ENCODE measurements around the gene ARHGAP32.

ARHGAP32 gene

DNA sequence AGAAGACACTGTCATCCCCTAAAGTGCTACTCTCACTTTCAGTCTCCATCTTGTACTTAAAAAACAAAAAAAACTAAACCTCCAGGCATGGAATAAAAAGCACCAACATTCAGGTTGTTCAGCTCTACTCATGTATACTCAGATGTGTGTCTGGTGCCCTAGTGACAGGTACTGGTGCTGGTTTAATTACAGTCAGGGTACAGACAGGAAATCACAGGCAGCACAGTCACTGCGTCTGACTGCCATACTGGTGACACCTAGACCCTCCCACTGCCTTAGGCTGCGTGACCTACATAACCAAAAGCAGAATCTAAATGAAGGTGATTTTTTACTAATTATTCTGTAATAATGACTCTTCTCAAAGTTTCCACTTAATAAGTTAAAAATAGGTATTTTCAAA is at the start of gene ARHGAP32:
ARHGAP32 (minus strand) TSS at position 176 of the 400 bp plus-strand sequence; CDS start at position 49, 127 bp downstream.
- in situ Hi-C loops (cut with HindIII; ENCODE audit: low sequenced_read_pairs) = no loop called here
- DNase-seq (ENCODE audit: low read depth) = no peak
- no peak within 1 kb of the TSS for H3K4me3 ChIP-seq (ENCODE audit: low read depth, low read length)
- TF ChIP-seq, protein P1, sequence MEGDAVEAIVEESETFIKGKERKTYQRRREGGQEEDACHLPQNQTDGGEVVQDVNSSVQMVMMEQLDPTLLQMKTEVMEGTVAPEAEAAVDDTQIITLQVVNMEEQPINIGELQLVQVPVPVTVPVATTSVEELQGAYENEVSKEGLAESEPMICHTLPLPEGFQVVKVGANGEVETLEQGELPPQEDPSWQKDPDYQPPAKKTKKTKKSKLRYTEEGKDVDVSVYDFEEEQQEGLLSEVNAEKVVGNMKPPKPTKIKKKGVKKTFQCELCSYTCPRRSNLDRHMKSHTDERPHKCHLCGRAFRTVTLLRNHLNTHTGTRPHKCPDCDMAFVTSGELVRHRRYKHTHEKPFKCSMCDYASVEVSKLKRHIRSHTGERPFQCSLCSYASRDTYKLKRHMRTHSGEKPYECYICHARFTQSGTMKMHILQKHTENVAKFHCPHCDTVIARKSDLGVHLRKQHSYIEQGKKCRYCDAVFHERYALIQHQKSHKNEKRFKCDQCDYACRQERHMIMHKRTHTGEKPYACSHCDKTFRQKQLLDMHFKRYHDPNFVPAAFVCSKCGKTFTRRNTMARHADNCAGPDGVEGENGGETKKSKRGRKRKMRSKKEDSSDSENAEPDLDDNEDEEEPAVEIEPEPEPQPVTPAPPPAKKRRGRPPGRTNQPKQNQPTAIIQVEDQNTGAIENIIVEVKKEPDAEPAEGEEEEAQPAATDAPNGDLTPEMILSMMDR (IDR thresholded peaks at IDR 0.05; ENCODE audit: low read depth, low read length, missing control alignments) = no peak

- DNase-seq (ENCODE audit: low read depth) = no peak
- in situ Hi-C loops (cut with HindIII; ENCODE audit: low sequenced_read_pairs) = no loop called here
- TF ChIP-seq, protein P1 (IDR thresholded peaks at IDR 0.05; ENCODE audit: low read depth, low read length, missing control alignments) = no peak
- H3K4me3 ChIP-seq (ENCODE audit: low read depth, low read length) = no peak overlapping the region
These were observed 47.1 kb upstream of the ARHGAP32 start for GRCh38 chr11:129239207-129239606.

DNA sequence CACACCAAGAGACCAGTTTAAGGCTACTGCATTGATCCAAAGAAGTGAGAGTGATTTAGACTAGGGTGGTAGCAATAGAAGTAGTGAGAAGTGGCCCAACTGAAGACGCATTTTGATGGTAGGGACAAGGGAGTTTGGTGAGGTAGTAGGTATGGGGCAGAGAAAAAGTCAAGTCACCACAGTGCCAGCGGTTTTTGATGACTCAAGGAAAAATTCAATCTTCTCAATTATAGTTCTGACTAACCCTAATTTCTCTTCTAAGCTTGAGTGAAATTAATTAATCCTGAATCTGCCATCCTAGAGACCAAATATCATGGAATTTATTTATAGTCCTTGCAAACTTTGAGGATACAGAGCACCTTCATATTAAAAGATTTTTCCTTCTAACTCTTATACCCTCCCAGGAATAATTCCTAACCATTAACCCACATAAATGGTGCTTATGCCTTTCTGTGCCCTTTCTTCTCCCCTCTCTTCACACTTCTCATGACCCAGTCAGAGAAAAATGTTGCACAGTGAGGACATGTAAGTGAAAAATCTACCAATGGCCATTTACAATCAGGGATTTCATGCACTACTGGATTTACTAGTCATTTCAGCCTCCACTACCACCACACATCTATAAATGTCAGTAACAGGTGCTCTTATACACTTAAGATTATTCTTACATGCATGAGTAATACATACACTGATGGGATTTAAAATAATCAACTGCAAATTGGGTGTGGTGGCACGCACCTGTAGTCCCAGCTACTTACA is 45.9 kb upstream of the ARHGAP32 start:
- TF ChIP-seq, protein P1 (IDR thresholded peaks at IDR 0.05; ENCODE audit: low read depth, low read length, missing control alignments) = no peak
- in situ Hi-C loops (cut with HindIII; ENCODE audit: low sequenced_read_pairs) = no loop called here

DNA sequence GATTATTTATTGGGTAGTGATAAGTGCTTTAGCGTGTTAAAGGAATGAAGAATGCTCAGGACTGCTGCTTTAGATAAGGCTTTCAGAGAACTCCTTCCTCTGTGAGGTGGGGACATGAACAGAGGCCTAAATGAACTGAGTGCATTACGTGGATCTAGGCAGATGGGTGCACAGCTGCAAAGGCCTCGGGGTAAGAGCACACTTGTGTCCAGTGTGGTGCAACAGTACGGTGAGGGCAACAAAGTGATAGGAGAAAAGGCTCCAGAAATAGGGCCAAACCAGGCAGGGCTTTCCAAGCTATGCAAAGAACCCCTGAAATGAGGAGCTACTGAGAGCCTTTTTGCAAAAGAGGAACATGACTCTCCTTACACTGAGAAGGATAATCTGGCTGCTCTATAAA is 45.3 kb upstream of the ARHGAP32 start:
- no peak for DNase-seq (ENCODE audit: low read depth)
- H3K4me3 ChIP-seq (ENCODE audit: low read depth, low read length) = no peak overlapping the region
- TF ChIP-seq, protein P1 (IDR thresholded peaks at IDR 0.05; ENCODE audit: low read depth, low read length, missing control alignments) = no peak
- in situ Hi-C loops (cut with HindIII; ENCODE audit: low sequenced_read_pairs) = no loop called here

More for the DNA sequence above, 45.9 kb upstream of the ARHGAP32 start:
- DNase-seq (ENCODE audit: low read depth) = no peak
- H3K4me3 ChIP-seq (ENCODE audit: low read depth, low read length) = no peak overlapping the region

GRCh38 chr11:129236850-129237249 is 44.7 kb upstream of the ARHGAP32 start:
- no peak overlapping the region for H3K4me3 ChIP-seq (ENCODE audit: low read depth, low read length)
- TF ChIP-seq, protein P1 (IDR thresholded peaks at IDR 0.05; ENCODE audit: low read depth, low read length, missing control alignments) = no peak
- in situ Hi-C loops (cut with HindIII; ENCODE audit: low sequenced_read_pairs) = no loop called here
- DNase-seq (ENCODE audit: low read depth) = no peak

DNA sequence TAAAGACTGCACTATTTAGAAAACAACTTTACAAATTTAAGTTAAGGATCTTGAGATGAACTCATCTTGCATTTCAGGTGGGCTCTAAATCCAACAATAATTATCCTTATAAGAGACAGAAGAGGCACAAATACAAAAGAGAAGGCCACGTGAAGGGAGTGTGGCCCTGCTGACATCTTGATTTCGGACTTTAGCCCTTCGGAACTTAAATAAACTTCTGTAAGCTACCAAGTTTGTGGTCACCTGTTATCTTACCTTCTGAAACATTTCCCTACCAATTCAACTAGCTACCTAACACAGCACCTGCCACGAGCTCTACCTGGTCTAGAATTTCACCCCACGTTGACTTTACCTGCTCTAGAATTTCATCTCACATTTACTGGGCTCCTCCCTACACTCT is 42.9 kb upstream of the ARHGAP32 start:
- TF ChIP-seq, protein P1 (IDR thresholded peaks at IDR 0.05; ENCODE audit: low read depth, low read length, missing control alignments) = no peak
- in situ Hi-C loops (cut with HindIII; ENCODE audit: low sequenced_read_pairs) = no loop called here
- DNase-seq (ENCODE audit: low read depth) = no peak
- H3K4me3 ChIP-seq (ENCODE audit: low read depth, low read length) = no peak overlapping the region

Measured in astrocyte of the cerebellum (primary cell).